ENCODE measurements around the gene PDE4D.

PDE4D gene

DNA sequence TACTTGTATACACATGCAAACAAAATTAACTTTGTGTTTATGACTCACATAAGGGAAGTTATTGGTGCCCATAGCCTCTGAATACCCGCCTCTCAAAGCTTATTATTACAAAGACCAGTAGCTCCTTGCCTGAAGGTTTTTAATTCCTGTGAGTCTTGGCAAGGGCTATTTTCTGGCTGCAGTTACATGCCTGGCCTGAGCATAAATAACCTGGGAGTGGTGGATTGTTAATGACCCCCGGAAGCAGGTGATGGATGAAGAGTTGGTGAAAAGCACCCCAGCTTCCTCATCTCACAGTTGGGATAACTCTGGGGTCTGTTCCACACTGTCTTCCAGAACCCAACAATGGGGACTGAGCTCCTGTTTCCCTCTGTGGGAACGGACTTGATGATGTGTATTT lies 594.5 kb downstream of the PDE4D start:
- DNase-seq (ENCODE audit: low read depth): peak; percentile 71
- TF ChIP-seq, protein P1, sequence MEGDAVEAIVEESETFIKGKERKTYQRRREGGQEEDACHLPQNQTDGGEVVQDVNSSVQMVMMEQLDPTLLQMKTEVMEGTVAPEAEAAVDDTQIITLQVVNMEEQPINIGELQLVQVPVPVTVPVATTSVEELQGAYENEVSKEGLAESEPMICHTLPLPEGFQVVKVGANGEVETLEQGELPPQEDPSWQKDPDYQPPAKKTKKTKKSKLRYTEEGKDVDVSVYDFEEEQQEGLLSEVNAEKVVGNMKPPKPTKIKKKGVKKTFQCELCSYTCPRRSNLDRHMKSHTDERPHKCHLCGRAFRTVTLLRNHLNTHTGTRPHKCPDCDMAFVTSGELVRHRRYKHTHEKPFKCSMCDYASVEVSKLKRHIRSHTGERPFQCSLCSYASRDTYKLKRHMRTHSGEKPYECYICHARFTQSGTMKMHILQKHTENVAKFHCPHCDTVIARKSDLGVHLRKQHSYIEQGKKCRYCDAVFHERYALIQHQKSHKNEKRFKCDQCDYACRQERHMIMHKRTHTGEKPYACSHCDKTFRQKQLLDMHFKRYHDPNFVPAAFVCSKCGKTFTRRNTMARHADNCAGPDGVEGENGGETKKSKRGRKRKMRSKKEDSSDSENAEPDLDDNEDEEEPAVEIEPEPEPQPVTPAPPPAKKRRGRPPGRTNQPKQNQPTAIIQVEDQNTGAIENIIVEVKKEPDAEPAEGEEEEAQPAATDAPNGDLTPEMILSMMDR (IDR thresholded peaks at IDR 0.05; ENCODE audit: insufficient read depth, low read depth, low read length, missing control alignments): no peak
- H3K4me3 ChIP-seq (ENCODE audit: low read length): no peak overlapping the region

DNA sequence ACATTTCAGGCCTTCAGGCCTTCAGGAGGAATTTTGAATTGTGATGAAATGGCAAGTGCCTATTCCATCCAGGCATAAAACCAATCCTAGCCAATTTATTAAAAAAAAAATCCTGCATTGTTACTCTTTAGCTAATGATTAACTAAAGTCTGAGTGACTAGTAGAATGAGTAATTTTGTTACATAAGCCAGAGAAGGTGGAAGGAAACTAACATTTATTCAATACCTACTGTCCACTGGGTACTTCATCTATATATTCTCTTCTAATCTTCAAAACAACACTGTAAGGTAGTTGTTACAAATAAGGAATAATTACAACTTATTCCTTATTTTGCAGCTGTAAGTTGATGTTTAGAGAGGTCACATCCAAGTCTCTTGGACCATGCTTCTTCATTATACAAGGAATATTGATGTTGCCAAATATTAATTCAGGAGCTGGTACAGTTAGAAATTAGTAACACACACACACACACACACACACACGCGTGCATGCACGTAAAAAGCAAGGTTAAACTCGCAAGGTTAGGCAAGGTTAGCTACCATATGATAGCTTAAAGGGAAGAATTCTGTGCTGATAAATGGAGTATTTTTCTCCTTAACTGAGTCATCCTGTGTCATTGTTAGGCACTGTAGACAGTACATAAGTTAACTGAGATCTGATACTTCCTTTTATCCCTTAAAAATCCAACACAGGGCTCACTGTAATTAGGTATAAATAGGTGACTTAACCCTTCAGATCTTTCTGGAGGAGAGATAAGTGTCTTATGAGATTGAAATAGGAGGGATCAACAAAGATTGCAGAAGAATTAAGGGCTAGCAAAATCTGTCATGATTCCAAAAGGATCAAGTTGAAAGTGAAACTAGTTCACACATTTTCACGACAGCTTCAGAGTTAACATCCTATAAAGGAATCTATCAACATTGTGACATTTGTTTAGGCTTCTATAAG lies 596.9 kb downstream of the PDE4D start:
- H3K4me3 ChIP-seq (ENCODE audit: low read length): peak overlapping the region; percentile 43
- TF ChIP-seq, protein P1 (IDR thresholded peaks at IDR 0.05; ENCODE audit: insufficient read depth, low read depth, low read length, missing control alignments): no peak
- peak; percentile 65 for DNase-seq (ENCODE audit: low read depth)

DNA sequence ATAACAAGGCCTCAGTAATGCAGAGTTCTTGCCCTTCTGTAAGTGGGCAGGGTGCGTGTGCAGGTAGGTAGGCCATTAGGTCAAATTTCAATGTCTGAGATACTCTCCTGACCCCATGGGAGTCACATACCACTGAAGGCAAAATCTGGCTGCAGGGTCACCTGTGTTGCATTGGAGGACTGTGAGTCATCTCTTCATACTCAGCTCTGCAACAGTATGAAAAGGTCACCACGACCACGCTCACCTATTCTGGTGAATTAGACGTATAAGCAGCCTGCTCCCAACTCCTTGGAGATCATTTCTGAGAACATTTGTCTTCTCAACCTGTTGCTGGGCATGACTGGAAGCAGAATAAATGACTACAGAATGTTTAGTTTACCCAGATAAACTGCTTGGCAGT lies 599.8 kb downstream of the PDE4D start:
- TF ChIP-seq, protein P1 (IDR thresholded peaks at IDR 0.05; ENCODE audit: insufficient read depth, low read depth, low read length, missing control alignments): no peak
- H3K4me3 ChIP-seq (ENCODE audit: low read length): no peak overlapping the region
- DNase-seq (ENCODE audit: low read depth): peak; percentile 31

DNA sequence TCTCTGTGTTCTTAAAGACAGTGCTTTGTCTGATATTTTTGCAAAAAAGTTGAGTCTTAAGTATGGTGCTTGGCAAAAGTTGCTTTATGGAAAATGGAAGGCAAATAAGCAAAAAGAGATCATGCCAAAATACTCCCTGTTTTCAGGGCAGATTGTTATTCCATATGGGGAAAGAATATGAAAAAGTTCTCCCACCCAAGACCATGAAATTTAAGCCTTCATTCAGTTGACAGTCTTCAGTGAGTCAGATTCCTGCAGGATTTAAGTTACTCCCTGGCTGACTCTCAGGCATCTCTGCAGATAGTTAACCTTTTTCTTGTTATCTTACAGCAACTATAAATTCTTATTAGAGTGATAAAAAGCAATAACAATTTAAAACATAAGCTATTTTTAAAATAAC lies 601.6 kb downstream of the PDE4D start:
- TF ChIP-seq, protein P1 (IDR thresholded peaks at IDR 0.05; ENCODE audit: insufficient read depth, low read depth, low read length, missing control alignments): no peak
- DNase-seq (ENCODE audit: low read depth): no peak
- no peak overlapping the region for H3K4me3 ChIP-seq (ENCODE audit: low read length)

DNA sequence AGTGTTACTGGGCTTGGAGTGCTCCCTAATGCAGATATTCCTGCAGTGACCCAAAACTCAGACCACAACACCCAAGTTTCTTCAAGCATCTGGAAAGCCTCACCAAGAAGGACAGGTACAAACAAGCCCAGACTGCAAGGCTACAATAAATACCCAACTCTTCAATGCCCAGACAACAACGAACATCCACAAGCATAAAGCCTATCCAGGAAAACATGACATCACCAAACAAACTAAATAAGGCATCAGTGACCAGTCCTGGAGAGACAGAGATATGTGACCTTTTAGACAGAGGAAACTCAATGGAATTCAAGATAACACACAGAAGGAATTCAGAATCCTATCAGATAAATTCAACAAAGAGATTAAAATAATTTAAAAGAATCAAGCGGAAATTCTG lies 605.6 kb downstream of the PDE4D start:
- TF ChIP-seq, protein P1 (IDR thresholded peaks at IDR 0.05; ENCODE audit: insufficient read depth, low read depth, low read length, missing control alignments): no peak
- DNase-seq (ENCODE audit: low read depth): peak; percentile 74
- no peak overlapping the region for H3K4me3 ChIP-seq (ENCODE audit: low read length)

DNA sequence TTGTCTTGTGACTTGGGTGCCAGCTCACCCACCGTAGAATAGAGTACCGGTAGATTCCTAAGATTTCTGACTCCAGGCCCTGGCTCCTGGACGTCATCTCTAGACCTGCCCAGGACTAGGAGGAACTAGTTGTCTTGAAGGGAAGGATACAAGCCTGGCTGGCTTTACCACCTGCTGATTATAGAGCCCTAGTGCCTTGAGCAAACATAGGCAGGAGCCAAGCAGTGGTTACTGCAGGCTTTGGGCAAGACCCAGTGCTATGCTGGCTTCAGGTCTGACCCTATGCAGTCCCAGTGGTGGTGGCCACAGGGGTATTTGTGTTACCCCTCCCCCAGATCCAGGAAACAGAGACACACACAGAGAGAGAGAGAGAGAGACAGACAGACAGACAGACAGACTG lies 606.2 kb downstream of the PDE4D start:
- no peak overlapping the region for H3K4me3 ChIP-seq (ENCODE audit: low read length)
- no peak for DNase-seq (ENCODE audit: low read depth)
- TF ChIP-seq, protein P1 (IDR thresholded peaks at IDR 0.05; ENCODE audit: insufficient read depth, low read depth, low read length, missing control alignments): no peak

Measured in epithelial cell of esophagus (primary cell).